Muscle of leg (tissue), 11 donors: ENCODE data around the gene TMED6. TPM values are rescaled to one million over a fixed set of nuclear protein-coding genes. Genes with fewer than 3 reads are reported as not detected.

Source experiments
- DNase-seq: peaks from one replicate; pipeline ENCODE4 v3.0.0; 2013
- H3K27ac ChIP-seq: one replicate; pipeline ENCODE4 v1.5.1; 2013; ENCODE audit warnings: mild to moderate bottlenecking, low read length, control low read depth
- H3K27me3 ChIP-seq: one replicate; pipeline ENCODE4 v1.6.1; 2013; ENCODE audit warnings: low read length; ENCODE audit not compliant: control insufficient read depth, insufficient read depth
- H3K36me3 ChIP-seq: one replicate; pipeline ENCODE4 v1.6.1; 2013; ENCODE audit warnings: low read length; ENCODE audit not compliant: control insufficient read depth, insufficient read depth
- H3K4me1 ChIP-seq: one replicate; pipeline ENCODE4 v1.6.1; 2013; ENCODE audit warnings: low read length; ENCODE audit not compliant: control insufficient read depth, insufficient read depth
- H3K4me3 ChIP-seq: one replicate; pipeline ENCODE4 v1.5.1; 2013; ENCODE audit warnings: low read length, control low read depth
- H3K9me3 ChIP-seq: replicated peaks from 2 replicates; pipeline ENCODE4 v1.6.1; 2013; ENCODE audit warnings: low read depth, low read length; ENCODE audit not compliant: control insufficient read depth
- WGBS: methylation state at CpG from one replicate; pipeline ENCODE4 v1.1.5; 2013; ENCODE audit warnings: missing lambda C conversion rate; ENCODE audit not compliant: insufficient coverage; 5-methylcytosine and 5-hydroxymethylcytosine counted together
- polyA plus RNA-seq, 8 donors: library from polyadenylated mRNA; unstranded; fragments of 120-200 nt; gene quantifications; one replicate each; pipeline versions ENCODE4 v1.2.1 to v1.2.3, GENCODE V29; 2013; ENCODE audit warnings: inconsistent platforms in 1 of 8, low replicate concordance in 1 of 8; ENCODE audit not compliant: insufficient read length in 8 of 8, insufficient read depth in 1 of 8
- total RNA-seq: library from RNA; stranded (reverse); fragments of 120-200 nt; gene quantifications from one replicate; pipeline ENCODE4 v1.2.4, GENCODE V29; 2013

The TMED6 gene
- total and polyA plus RNA-seq, 9 donors = 0.22 to 1.7 (median 1.2) TPM

DNA sequence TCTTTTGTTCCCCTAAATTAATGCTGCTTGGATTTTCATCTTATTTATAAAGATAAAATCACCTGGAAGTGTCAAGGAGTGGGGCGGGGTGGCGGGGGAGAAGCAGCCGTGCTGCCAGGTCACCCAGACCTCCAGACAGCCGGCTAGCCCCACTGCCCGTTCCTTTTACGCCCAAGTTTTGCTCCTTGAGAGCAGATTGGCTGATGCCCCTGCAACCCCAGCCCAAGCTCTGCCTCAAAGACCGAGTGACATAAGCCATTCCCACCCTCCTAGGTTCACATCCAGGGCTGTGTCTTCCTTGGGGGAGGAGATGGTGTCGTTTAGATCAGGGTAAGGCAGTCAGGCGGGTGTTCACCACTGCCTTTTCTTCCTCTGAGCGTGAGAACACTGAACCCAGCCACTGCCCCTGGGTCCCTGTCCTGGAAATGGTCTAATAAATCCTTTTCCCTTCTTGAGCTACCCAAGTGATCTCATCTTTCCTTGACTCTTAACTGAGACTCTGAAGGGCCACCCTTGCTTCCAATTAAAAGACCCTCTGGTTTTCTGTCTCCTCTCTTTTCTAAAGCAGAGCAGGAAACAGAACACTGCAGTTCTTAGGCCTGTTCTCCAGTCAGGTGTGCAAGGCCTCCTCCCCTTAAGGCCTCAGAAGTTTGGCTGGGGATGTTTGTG is 26.9 kb downstream of the TMED6 start:
- WGBS = 80% methylated on average over 6 of the region's 10 CpGs
- Histone ChIP-seq H3K4me1 (peaks cover 21% of the 10 kb centered on the region), H3K4me3 (no peak overlapping the region), H3K9me3 (no peaks in the 10 kb centered on the region), H3K27me3 (no peaks in the 10 kb centered on the region), H3K27ac (no peak overlapping the region), H3K36me3 (peaks cover 70% of the 10 kb centered on the region)
- no peak for DNase-seq

DNA sequence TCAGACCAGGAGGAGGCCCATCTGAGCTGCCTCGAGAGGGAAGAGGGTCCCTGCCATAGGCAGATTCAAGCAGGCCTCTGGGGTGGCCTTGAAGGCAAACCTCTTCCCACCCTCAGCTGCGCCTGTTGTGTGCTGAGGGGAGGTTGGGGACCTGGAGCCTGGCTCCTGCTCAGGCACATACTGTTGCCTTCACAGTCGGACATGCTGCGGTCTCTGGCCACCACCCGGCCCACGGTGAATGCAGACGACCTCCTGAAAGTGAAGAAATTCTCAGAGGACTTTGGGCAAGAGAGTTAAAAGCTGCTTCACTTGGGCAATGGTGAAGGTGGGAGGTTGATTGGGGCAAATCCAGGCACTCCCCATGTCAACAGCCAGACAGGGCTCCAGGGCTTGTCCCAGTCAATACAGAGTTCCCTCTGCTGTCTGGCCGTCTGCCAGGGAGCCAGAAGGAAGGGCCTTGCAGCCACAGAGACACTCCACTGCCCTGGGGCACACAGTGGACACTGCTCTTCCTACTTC is 27.5 kb downstream of the TMED6 start:
- peak; percentile 56 for DNase-seq
- Histone ChIP-seq H3K4me3 (no peak overlapping the region), H3K9me3 (no peaks in the 10 kb centered on the region), H3K27me3 (no peaks in the 10 kb centered on the region), H3K36me3 (peaks cover 76% of the 10 kb centered on the region), H3K27ac (no peak overlapping the region), H3K4me1 (peaks cover 14% of the 10 kb centered on the region)
- 71% methylated on average over 5 of the region's 8 CpGs for WGBS

DNA sequence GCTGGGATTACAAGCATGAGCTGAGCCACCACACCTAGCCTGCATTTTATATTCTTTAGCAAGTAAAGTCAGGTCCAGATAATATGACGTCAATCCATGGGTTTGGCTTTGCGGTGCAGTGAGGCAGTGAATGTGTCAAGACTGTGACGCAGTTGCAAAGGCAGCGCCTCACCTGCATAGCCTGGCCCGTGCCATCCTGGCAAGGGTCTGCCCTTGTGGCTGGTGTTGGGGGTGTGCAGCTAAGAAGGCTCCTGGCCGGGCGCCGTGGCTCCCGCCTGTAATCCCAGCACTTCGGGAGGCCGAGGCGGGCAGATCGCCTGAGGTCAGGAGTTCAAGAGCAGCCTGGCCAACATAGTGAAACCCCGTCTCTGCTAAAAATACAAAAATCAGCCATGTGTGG is 28.2 kb downstream of the TMED6 start:
- 86% methylated on average over 8 of the region's 14 CpGs for WGBS
- Histone ChIP-seq H3K36me3 (peaks cover 78% of the 10 kb centered on the region), H3K9me3 (no peaks in the 10 kb centered on the region), H3K4me3 (no peak overlapping the region), H3K27me3 (no peaks in the 10 kb centered on the region), H3K27ac (no peak overlapping the region), H3K4me1 (peaks cover 8% of the 10 kb centered on the region)
- no peak for DNase-seq

DNA sequence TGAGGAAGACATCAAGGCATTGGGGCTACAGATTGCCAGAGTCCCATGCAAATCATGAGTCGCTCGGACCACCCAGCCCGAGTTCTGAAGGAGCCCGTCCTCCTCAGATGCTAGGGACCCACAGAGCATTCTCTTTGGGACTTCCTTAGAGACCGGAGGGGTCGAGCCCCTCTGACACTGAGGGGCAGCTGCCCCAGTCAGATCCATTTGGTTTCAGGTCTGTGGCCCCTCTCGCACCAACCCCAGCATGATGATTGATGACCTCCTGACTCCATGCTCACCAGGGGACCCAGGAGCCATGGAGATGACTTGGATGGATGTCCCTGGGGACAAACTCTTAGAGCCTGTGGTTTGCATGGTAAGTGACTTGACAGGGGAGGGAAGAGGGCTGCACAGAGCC is 29.2 kb downstream of the TMED6 start:
- no peaks in the 10 kb centered on the region for H3K9me3 ChIP-seq
- no peaks in the 10 kb centered on the region for H3K27me3 ChIP-seq
- H3K4me1 ChIP-seq = peaks cover 5% of the 10 kb centered on the region
- no peak for DNase-seq
- peaks cover 79% of the 10 kb centered on the region for H3K36me3 ChIP-seq
- H3K27ac ChIP-seq = no peak overlapping the region
- 89% methylated on average over 6 of the region's 7 CpGs for WGBS
- no peak overlapping the region for H3K4me3 ChIP-seq

DNA sequence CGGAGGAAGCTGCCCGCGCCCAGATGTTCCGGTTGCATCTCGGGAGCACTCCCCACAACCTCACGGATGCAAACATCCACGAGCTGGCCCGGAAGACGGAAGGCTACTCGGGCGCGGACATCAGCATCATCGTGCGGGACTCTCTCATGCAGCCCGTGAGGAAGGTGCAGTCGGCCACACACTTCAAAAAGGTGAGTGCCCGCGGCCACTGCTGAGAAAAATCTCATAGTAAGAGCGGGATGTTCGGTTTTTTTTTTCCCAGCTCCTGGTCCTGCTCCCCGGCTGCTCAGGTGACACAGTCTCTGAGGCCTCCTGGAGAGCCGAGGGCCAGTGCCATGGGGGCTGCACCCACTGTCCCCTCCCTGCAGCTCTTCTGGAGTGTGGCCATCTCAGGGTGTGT is 30.5 kb downstream of the TMED6 start:
- no peaks in the 10 kb centered on the region for H3K27me3 ChIP-seq
- no peak for DNase-seq
- H3K9me3 ChIP-seq = no peaks in the 10 kb centered on the region
- WGBS = 93% methylated on average over 18 of the region's 22 CpGs
- peaks cover 87% of the 10 kb centered on the region for H3K36me3 ChIP-seq
- H3K4me1 ChIP-seq = peaks cover 2% of the 10 kb centered on the region
- H3K27ac ChIP-seq = no peak overlapping the region
- no peak overlapping the region for H3K4me3 ChIP-seq

DNA sequence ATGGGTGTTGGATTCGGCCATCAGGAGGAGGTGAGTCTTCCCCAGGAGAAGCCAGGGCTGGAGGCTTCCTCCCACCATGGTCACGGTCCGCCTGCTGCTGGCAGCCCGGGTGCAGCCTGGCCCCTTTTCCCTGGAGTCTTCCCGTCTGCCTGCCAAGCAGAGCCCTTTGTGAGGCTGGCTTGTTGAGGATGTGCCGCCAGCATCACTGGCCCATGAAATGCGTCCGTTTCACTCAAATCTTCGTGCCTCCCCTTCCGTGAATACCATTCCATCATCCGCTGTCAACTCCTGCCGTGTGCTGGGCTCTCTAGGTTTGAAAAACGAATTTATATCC is 30.9 kb downstream of the TMED6 start:
- Histone ChIP-seq H3K4me1 (peaks cover 2% of the 10 kb centered on the region), H3K27ac (no peak overlapping the region), H3K4me3 (no peak overlapping the region), H3K27me3 (no peaks in the 10 kb centered on the region), H3K9me3 (no peaks in the 10 kb centered on the region), H3K36me3 (peaks cover 88% of the 10 kb centered on the region)
- WGBS = 87% methylated on average over 12 of the region's 13 CpGs
- no peak for DNase-seq

DNA sequence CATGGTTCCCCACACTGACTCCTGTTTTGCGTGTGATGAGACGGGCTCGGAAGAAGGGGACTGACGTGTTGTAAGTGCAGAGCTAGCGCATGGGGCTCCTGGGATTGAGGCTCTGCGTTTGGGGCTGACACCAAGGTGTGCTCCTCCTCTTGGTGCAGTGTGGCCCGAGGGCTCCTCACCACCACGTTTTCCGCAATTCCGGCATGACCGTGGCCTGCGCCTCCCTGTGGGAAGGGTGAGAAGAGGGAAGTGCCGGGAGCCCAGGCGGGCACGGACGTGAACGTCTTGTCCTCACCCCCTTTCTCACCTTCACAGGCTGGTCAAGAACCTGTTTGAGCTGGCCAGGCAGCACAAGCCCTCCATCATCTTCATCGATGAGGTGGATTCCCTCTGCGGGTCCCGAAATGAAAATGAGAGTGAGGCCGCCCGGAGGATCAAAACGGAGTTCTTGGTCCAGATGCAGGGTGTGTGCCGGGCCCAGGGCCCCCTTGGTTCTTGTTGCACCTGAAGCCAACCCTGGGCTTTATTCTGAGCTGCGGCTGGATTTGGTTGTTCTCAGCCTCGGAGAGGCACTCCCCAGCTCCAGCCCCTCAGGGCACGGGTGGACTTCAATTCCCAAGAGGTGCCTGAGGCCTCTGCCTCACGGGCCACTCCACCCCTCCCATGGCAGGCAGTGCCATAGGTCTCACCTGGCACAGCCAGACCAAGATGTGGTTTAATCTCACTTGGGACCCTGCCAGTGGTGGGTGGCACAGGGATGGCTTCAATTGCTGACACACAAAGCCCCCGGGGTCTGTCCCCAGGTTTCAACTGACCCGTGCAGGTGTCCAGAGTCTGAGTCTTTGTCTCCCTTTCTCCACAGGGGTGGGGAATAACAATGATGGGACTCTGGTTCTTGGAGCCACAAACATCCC is 31.5 kb downstream of the TMED6 start:
- Histone ChIP-seq H3K4me3 (no peak overlapping the region), H3K9me3 (no peaks in the 10 kb centered on the region), H3K27me3 (no peaks in the 10 kb centered on the region), H3K27ac (no peak overlapping the region), H3K36me3 (peaks cover 93% of the 10 kb centered on the region), H3K4me1 (peaks cover 2% of the 10 kb centered on the region)
- 88% methylated on average over 18 of the region's 30 CpGs for WGBS
- no peak for DNase-seq

DNA sequence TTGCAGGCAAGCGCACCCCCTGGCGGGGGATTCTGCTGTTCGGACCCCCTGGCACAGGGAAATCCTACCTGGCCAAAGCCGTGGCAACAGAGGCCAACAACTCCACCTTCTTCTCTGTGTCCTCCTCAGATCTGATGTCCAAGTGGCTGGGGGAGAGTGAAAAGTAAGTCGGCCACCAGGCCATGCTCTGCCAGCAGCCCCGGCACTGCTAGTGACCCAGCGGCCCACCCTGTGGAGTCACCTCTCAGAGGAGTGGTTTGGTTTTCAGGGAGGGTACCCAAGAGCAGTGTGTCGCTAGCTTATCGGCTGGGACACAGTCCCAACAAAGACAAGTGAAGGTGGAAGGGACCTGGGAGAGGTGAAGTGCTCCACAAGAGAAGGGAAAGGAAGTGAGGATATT is 32.2 kb downstream of the TMED6 start:
- no peak for DNase-seq
- no peak overlapping the region for H3K27ac ChIP-seq
- 90% methylated on average over 9 of the region's 9 CpGs for WGBS

DNA sequence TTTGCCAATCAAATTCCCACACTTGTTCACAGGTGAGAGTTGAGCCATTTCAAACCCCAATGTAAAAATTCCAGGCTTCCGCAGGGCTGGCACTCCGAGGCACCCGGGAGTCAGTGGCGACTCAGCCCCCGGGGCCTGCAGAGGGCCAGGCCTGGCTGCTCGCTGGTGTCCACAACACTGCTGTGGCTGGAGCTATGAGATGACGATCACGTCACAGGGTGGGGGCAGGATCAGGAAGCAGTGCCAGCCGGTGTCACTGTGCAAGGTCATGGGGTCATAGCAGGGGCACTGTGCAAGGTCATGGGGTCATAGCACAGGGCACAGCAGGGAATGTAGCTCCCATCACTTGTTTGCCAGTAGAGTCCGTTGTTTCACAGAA is 32.7 kb downstream of the TMED6 start:
- 82% methylated on average over 8 of the region's 10 CpGs for WGBS
- H3K9me3 ChIP-seq = no peaks in the 10 kb centered on the region
- H3K27ac ChIP-seq = no peak overlapping the region
- no peaks in the 10 kb centered on the region for H3K27me3 ChIP-seq
- peaks cover 92% of the 10 kb centered on the region for H3K36me3 ChIP-seq
- DNase-seq = no peak
- peaks cover under 1% of the 10 kb centered on the region for H3K4me1 ChIP-seq
- H3K4me3 ChIP-seq = no peak overlapping the region

More for the DNA sequence above, 32.2 kb downstream of the TMED6 start:
- no peak overlapping the region for H3K4me3 ChIP-seq
- peaks cover 2% of the 10 kb centered on the region for H3K4me1 ChIP-seq
- no peaks in the 10 kb centered on the region for H3K27me3 ChIP-seq
- H3K9me3 ChIP-seq = no peaks in the 10 kb centered on the region
- peaks cover 92% of the 10 kb centered on the region for H3K36me3 ChIP-seq

DNA sequence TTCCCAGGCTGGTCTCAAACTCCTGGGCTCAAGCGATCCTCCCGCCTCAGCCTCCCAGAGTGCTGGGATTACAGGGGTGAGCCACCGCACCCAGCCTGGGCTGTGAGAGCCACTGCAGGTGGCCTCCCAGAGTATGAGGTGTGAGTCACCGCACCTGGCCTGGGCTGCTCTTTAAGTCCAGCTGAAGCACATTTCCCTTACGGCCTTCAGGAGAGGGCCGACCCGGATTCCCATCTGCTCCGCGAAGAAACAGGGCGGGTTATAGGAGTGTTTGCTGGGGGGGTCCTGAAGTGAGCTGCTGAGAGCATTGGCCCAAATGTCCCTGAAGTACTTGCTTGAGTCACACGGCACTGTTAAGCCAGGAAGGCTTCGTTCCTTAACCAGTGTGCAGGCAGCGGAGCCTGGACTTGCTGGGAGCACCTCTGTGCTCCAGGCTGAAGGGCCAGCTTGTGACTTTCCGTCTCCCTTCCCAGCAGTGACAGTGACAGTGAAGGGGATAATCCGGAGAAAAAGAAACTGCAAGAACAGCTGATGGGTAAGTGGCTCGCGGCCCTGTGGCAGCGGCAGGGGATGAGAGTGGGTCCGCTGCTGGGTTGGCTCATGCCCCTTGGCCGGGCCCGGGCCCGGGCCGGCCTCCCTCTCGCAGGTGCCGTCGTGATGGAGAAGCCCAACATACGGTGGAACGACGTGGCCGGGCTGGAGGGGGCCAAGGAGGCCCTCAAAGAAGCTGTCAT is 33.2 kb downstream of the TMED6 start:
- Histone ChIP-seq H3K36me3 (peaks cover 92% of the 10 kb centered on the region), H3K27me3 (no peaks in the 10 kb centered on the region), H3K27ac (no peak overlapping the region), H3K4me1 (no peaks in the 10 kb centered on the region), H3K9me3 (no peaks in the 10 kb centered on the region), H3K4me3 (no peak overlapping the region)
- WGBS = 92% methylated on average over 22 of the region's 30 CpGs
- DNase-seq = no peak
